HG03066 (cell line): Measurements from ENCODE around the gene PARVG.

ENCODE experiments used
- ATAC-seq: cut with Tn5 transposase; IDR thresholded peaks from one replicate; pipeline ENCODE4 v1.9.1; 2021; ENCODE audit warnings: low read depth; ENCODE audit not compliant: unreplicated experiment

Gene PARVG

GRCh38 chr22:44193535-44193891, 12.8 kb downstream of the PARVG start:
- no peak for ATAC-seq

- ATAC-seq: no peak
Observed at GRCh38 chr22:44194569-44194968, 13.8 kb downstream of the PARVG start.

- no peak for ATAC-seq
Observed at GRCh38 chr22:44195189-44195871, 14.6 kb downstream of the PARVG start.

- no peak for ATAC-seq
Observed at GRCh38 chr22:44196241-44196640, 15.5 kb downstream of the PARVG start.

- no peak for ATAC-seq
Observed at GRCh38 chr22:44196731-44197131, 16.0 kb downstream of the PARVG start.

GRCh38 chr22:44197271-44197670, 16.5 kb downstream of the PARVG start:
- no peak for ATAC-seq

- ATAC-seq: no peak
Observed at GRCh38 chr22:44199164-44199563, 18.4 kb downstream of the PARVG start.

- no peak for ATAC-seq
Observed at GRCh38 chr22:44199866-44200265, 19.1 kb downstream of the PARVG start.

GRCh38 chr22:44200451-44200850, 19.7 kb downstream of the PARVG start:
- ATAC-seq: no peak

GRCh38 chr22:44200855-44201550, 20.3 kb downstream of the PARVG start:
- no peak for ATAC-seq

GRCh38 chr22:44201665-44202064, 20.9 kb downstream of the PARVG start:
- ATAC-seq: no peak

GRCh38 chr22:44202261-44202789, 21.6 kb downstream of the PARVG start:
- ATAC-seq: no peak

- ATAC-seq: no peak
Observed at GRCh38 chr22:44203203-44203602, 22.5 kb downstream of the PARVG start.

- ATAC-seq: no peak
Observed at GRCh38 chr22:44204739-44205515, 24.2 kb downstream of the PARVG start.

- ATAC-seq: no peak
Observed at GRCh38 chr22:44205516-44206329, 25.0 kb downstream of the PARVG start.

- ATAC-seq: no peak
Observed at GRCh38 chr22:44206330-44206645, 25.6 kb downstream of the PARVG start.

- no peak for ATAC-seq
Observed at GRCh38 chr22:44206696-44207095, 26.0 kb downstream of the PARVG start.

GRCh38 chr22:44207173-44207980, 26.7 kb downstream of the PARVG start:
- no peak for ATAC-seq

- no peak for ATAC-seq
Observed at GRCh38 chr22:44207981-44208317, 27.2 kb downstream of the PARVG start.

- ATAC-seq: no peak
Observed at GRCh38 chr22:44209343-44209742, 28.6 kb downstream of the PARVG start.
